Measurements from ENCODE around the gene TYMS.

Gene TYMS

DNA sequence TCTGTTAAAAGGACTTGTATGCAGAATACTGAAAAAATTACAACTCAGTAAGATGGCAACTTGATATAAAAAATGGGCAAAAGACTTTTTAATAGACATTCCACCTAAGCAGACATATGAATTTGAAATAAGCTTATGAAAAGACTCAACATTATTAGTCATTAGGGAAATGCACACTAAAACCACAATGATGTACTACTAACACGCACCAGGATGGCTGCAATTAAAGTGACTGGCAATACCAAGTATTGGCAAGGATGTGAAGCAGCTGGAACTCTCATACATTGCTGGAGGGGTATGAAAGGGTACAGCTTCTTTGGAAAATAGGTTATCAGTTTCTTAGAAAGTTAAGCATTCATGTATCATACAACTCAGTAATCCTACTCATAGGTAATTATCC, 58.2 kb downstream of the TYMS start:
- DNase-seq: no peak

DNA sequence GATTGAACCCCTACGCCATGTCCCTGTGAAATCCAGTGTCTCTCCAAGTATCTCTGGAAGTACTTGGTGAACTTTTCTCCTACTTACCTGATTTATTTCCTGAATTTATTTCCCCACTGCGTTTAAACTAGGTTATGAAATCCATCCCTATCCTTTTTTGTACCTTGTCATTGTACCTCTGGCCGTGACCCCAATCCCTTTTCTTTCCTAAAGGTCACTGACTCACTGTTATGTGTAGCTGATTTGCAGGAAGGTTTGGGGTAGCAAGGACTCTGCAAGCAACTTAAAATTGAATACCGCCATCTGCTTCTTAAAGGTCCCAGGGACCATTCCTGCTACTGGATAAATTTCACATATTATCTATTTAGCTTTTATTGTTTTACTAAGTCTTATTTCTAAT, 59.5 kb downstream of the TYMS start:
- no peak for DNase-seq

Data from activated CD4-positive, alpha-beta T cell treated with anti-CD3 and anti-CD28 coated beads, Interleukin-2, amount 50 U/mL, for 1 hour (primary cell).